Skeletal muscle tissue (tissue), 4 donors: Measurements from ENCODE around the gene STK11. TPM values are rescaled to one million over a fixed set of nuclear protein-coding genes. Genes with fewer than 3 reads are reported as not detected.

ENCODE experiments used
- H3K27ac ChIP-seq: one replicate; pipeline ENCODE4 v1.7.0; 2013; ENCODE audit warnings: mild to moderate bottlenecking, low read depth, low read length, inconsistent platforms
- H3K27me3 ChIP-seq, 3 donors: one replicate each; pipeline ENCODE4 v1.7.0; 2013; ENCODE audit warnings: low read length in 3 of 3; ENCODE audit not compliant: control insufficient read depth in 3 of 3, insufficient read depth in 3 of 3
- H3K36me3 ChIP-seq, 3 donors: one replicate each; pipeline ENCODE4 v1.7.0; 2013; ENCODE audit warnings: low read length in 3 of 3; ENCODE audit not compliant: control insufficient read depth in 3 of 3, insufficient read depth in 3 of 3
- H3K4me1 ChIP-seq, 3 donors: one replicate each; pipeline ENCODE4 v1.7.0; 2013; ENCODE audit warnings: low read length in 3 of 3, mild to moderate bottlenecking in 3 of 3; ENCODE audit not compliant: control insufficient read depth in 3 of 3, insufficient read depth in 3 of 3
- H3K4me3 ChIP-seq, 3 donors: one replicate each; pipeline ENCODE4 v1.7.0; 2013; ENCODE audit warnings: low read length in 3 of 3
- H3K9ac ChIP-seq, 3 donors: one replicate each; pipeline ENCODE4 v1.7.0; 2013; ENCODE audit warnings: low read length in 3 of 3, mild to moderate bottlenecking in 3 of 3, moderate library complexity in 2 of 3, low read depth in 1 of 3
- H3K9me3 ChIP-seq, 3 donors: one replicate each; pipeline ENCODE4 v1.7.0; 2013; ENCODE audit warnings: low read length in 3 of 3; ENCODE audit not compliant: control insufficient read depth in 3 of 3
- total RNA-seq: library from RNA; depleted of rRNA; stranded (reverse); fragments of >200 nt; gene quantifications from one replicate; pipeline ENCODE4 v1.2.3, GENCODE V29; 2014
- donor health status: Osteomylitis.

STK11 gene
- total RNA-seq, 1 donor from 2014 or later = 51.7 TPM

- H3K4me1 ChIP-seq = peaks cover 19 to 39% (median 28%) of the 10 kb centered on the region in 3 donors
- peak overlapping the region in 2 of 3 donors; percentile 41 to 51 for H3K4me3 ChIP-seq
- H3K27me3 ChIP-seq = peaks cover 0 to 8% (median 7%) of the 10 kb centered on the region in 3 donors
- H3K36me3 ChIP-seq = no peaks in the 10 kb centered on the region
- H3K9me3 ChIP-seq = no peaks in the 10 kb centered on the region
- H3K9ac ChIP-seq = peak overlapping the region in 2 of 3 donors; percentile 56 to 57
- no peak overlapping the region for H3K27ac ChIP-seq
Measured at GRCh38 chr19:1237027-1237659, 31.6 kb downstream of the STK11 start.

GRCh38 chr19:1237754-1238368, 32.3 kb downstream of the STK11 start, which contains the start of gene CBARP:
TSS of gene CBARP (minus strand) at chr19:1238005. CDS start at chr19:1236100, 1,905 bp downstream.
- H3K36me3 ChIP-seq = no peaks in the 10 kb centered on the region
- H3K27me3 ChIP-seq = peaks cover 0 to 8% (median 7%) of the 10 kb centered on the region in 3 donors
- H3K9ac ChIP-seq = peak within 1 kb of the TSS in 2 of 3 donors; percentile 56 to 57
- peak within 1 kb of the TSS; percentile 14 to 51 (median 49) for H3K4me3 ChIP-seq
- H3K27ac ChIP-seq = no peak within 1 kb of the TSS
- peaks cover 20 to 38% (median 32%) of the 10 kb centered on the region in 3 donors for H3K4me1 ChIP-seq
- H3K9me3 ChIP-seq = no peaks in the 10 kb centered on the region

- H3K27ac ChIP-seq = no peak overlapping the region
- H3K4me3 ChIP-seq = peak overlapping the region; percentile 14 to 49 (median 36)
- H3K27me3 ChIP-seq = peaks cover 0 to 8% (median 7%) of the 10 kb centered on the region in 3 donors
- peak overlapping the region in 1 of 3 donors; percentile 8 for H3K9ac ChIP-seq
- H3K4me1 ChIP-seq = peaks cover 26 to 42% (median 37%) of the 10 kb centered on the region in 3 donors
- H3K36me3 ChIP-seq = no peaks in the 10 kb centered on the region
- H3K9me3 ChIP-seq = no peaks in the 10 kb centered on the region
Measured at GRCh38 chr19:1238369-1239303, 33.1 kb downstream of the STK11 start.

- peaks cover 33 to 50% (median 44%) of the 10 kb centered on the region in 3 donors for H3K4me1 ChIP-seq
- H3K27me3 ChIP-seq = peaks cover 0 to 8% (median 7%) of the 10 kb centered on the region in 3 donors
- H3K9me3 ChIP-seq = no peaks in the 10 kb centered on the region
- H3K27ac ChIP-seq = peak overlapping the region; percentile 88
- H3K9ac ChIP-seq = peak overlapping the region in 1 of 3 donors; percentile 84
- H3K4me3 ChIP-seq = no peak overlapping the region
- H3K36me3 ChIP-seq = no peaks in the 10 kb centered on the region
Measured at GRCh38 chr19:1239420-1239795, 33.8 kb downstream of the STK11 start.

- H3K4me1 ChIP-seq = peaks cover 40 to 56% (median 51%) of the 10 kb centered on the region in 3 donors
- H3K9ac ChIP-seq = peak overlapping the region; percentile 67 to 84 (median 83)
- no peaks in the 10 kb centered on the region for H3K36me3 ChIP-seq
- H3K9me3 ChIP-seq = no peaks in the 10 kb centered on the region
- peak overlapping the region; percentile 88 for H3K27ac ChIP-seq
- peaks cover 0 to 8% (median 7%) of the 10 kb centered on the region in 3 donors for H3K27me3 ChIP-seq
- peak overlapping the region; percentile 59 to 85 (median 60) for H3K4me3 ChIP-seq
Measured at GRCh38 chr19:1239796-1240737, 34.5 kb downstream of the STK11 start.

GRCh38 chr19:1240925-1241324, 35.3 kb downstream of the STK11 start:
- H3K27ac ChIP-seq = peak overlapping the region; percentile 100
- no peaks in the 10 kb centered on the region for H3K36me3 ChIP-seq
- peak overlapping the region; percentile 63 to 90 (median 85) for H3K4me3 ChIP-seq
- peak overlapping the region; percentile 67 to 94 (median 86) for H3K9ac ChIP-seq
- H3K9me3 ChIP-seq = no peaks in the 10 kb centered on the region
- peaks cover 0 to 5% (median 4%) of the 10 kb centered on the region in 3 donors for H3K27me3 ChIP-seq
- H3K4me1 ChIP-seq = peaks cover 44 to 63% (median 58%) of the 10 kb centered on the region in 3 donors

GRCh38 chr19:1241417-1242095, 36.0 kb downstream of the STK11 start, which contains the start of gene ATP5F1D:
TSS of gene ATP5F1D (plus strand) at chr19:1241751. CDS start at chr19:1241851, 100 bp downstream.
- peaks cover 48 to 64% (median 64%) of the 10 kb centered on the region in 3 donors for H3K4me1 ChIP-seq
- no peaks in the 10 kb centered on the region for H3K27me3 ChIP-seq
- peak within 1 kb of the TSS; percentile 81 to 94 (median 86) for H3K9ac ChIP-seq
- H3K9me3 ChIP-seq = no peaks in the 10 kb centered on the region
- peak within 1 kb of the TSS; percentile 85 to 90 (median 88) for H3K4me3 ChIP-seq
- no peaks in the 10 kb centered on the region for H3K36me3 ChIP-seq
- peak within 1 kb of the TSS; percentile 100 for H3K27ac ChIP-seq

GRCh38 chr19:1243768-1244692, 38.5 kb downstream of the STK11 start:
- Histone ChIP-seq H3K4me3 (peak overlapping the region; percentile 45 to 85 (median 61)), H3K27me3 (no peaks in the 10 kb centered on the region), H3K9ac (peak overlapping the region; percentile 77 to 94 (median 81)), H3K9me3 (no peaks in the 10 kb centered on the region), H3K27ac (peak overlapping the region; percentile 100), H3K36me3 (no peaks in the 10 kb centered on the region), H3K4me1 (peaks cover 57 to 71% (median 66%) of the 10 kb centered on the region in 3 donors)
